Measurements from ENCODE around the gene ZNRF3. TPM values are rescaled to one million over a fixed set of nuclear protein-coding genes. Genes with fewer than 3 reads are reported as not detected.

ZNRF3 gene
- total RNA-seq, 1 experiment from 2014 or later, result 8.1 TPM

DNA sequence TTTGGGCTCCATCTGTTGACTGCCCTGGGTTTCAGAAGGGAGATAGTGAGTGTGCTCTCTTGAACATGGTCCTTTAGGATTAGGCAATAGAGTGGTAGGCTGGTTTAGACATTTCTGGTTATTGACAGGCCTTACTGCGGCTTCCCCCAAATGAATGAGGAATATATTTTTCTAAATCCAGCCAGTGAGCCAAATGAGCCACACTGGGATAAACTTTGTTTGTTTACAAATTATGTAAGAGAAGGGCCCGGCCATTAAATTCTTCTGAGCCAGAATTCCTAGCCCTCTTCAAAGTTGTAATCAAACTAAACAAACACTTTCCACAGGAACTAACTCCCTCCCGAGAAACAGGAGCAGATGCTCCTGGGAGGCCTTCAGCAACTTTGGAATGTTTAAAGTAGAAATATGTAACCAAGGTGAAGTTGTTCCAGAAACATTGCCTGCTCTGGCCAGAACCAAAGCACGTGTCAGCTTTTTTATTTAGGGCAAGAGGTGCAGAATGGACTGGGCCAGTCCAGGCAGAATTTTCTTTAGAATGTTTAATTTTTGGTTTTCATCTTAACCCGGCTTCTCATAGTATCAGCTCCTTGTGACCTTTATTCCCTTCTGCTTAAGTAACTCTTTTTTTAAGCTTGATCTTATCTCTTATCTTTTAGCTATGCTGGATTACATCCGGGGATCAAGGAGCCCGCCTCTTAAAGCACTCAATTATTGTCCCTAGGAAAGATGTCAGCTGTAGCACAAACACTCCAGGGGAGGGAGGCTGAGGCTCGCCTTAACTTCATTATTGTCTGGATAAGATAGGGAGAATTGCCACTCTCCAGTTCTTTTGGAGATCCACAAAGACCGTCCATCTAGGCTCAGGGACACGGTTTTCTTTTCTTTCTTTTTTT lies 28.7 kb downstream of the ZNRF3 start:
- H3K79me2 ChIP-seq (ENCODE audit: low read length), result peaks cover 14% of the 10 kb centered on the region
- no peak overlapping the region for H3K27ac ChIP-seq (ENCODE audit: low read length)
- ChIA-PET CTCF (no interaction called here), POLR2A (ENCODE audit: unreplicated experiment) (no interaction called here)
- no peak overlapping the region for H3K4me2 ChIP-seq (ENCODE audit: low read length)
- H3K36me3 ChIP-seq (ENCODE audit: low read depth, low read length), result no peaks in the 10 kb centered on the region
- peaks cover 9% of the 10 kb centered on the region for H3K4me1 ChIP-seq (ENCODE audit: insufficient read depth, low read length)
- no TSS peak for BruUV-seq (replicated peaks)
- H3K4me3 ChIP-seq (ENCODE audit: low read length), result no peak overlapping the region
- H4K20me1 ChIP-seq (ENCODE audit: low read length), result 0 out of 2 replicates have a peak, but pooled peaks cover 7% of the 10 kb centered on the region
- intact Hi-C loops (cut with micrococcal nuclease), result no loop called here
- no peak overlapping the region for H3K9ac ChIP-seq (ENCODE audit: low read length)
- H3K9me2 ChIP-seq (replicated peaks; ENCODE audit: low read length), result no peaks in the 10 kb centered on the region
- ATAC-seq (peak; percentile 70), DNase-seq (peak; percentile 6)
- no peaks in the 10 kb centered on the region for H3K9me3 ChIP-seq (ENCODE audit: low read length)
- no peaks in the 10 kb centered on the region for H3K27me3 ChIP-seq (ENCODE audit: low read length)
- H3F3A ChIP-seq (ENCODE audit: low read length, unreplicated experiment), result no peaks in the 10 kb centered on the region
- TF ChIP-seq CTCF (conservative IDR thresholded peaks at IDR 0.05; ENCODE audit: low read depth, low read length) (no peak), EZH2 (IDR thresholded peaks at IDR 0.05; ENCODE audit: low read length, unreplicated experiment) (no peak), EZH2phosphoT487 (IDR thresholded peaks at IDR 0.05; ENCODE audit: borderline replicate concordance, low read length) (no peak)
- H2AFZ ChIP-seq (ENCODE audit: low read length), result no peak overlapping the region

GRCh38 chr22:28914201-28914600 lies 30.8 kb downstream of the ZNRF3 start:
- ChIA-PET CTCF (no interaction called here), POLR2A (ENCODE audit: unreplicated experiment) (interaction anchor here (0.6 kb wide), 1 partner anchor 30 kb away, joined by 6 read pairs; no protein-coding TSS in a partner anchor)
- H3K9me2 ChIP-seq (replicated peaks; ENCODE audit: low read length), result no peaks in the 10 kb centered on the region
- H3K4me1 ChIP-seq (ENCODE audit: insufficient read depth, low read length), result peaks cover 9% of the 10 kb centered on the region
- no peak overlapping the region for H3K27ac ChIP-seq (ENCODE audit: low read length)
- H3K27me3 ChIP-seq (ENCODE audit: low read length), result no peaks in the 10 kb centered on the region
- H3K9me3 ChIP-seq (ENCODE audit: low read length), result no peaks in the 10 kb centered on the region
- no peaks in the 10 kb centered on the region for H3K36me3 ChIP-seq (ENCODE audit: low read depth, low read length)
- no peak overlapping the region for H3K9ac ChIP-seq (ENCODE audit: low read length)
- no TSS peak for BruUV-seq (replicated peaks)
- TF ChIP-seq CTCF (conservative IDR thresholded peaks at IDR 0.05; ENCODE audit: low read depth, low read length), result no peak
- no peak for TF ChIP-seq EZH2 (IDR thresholded peaks at IDR 0.05; ENCODE audit: low read length, unreplicated experiment)
- TF ChIP-seq EZH2phosphoT487 (IDR thresholded peaks at IDR 0.05; ENCODE audit: borderline replicate concordance, low read length), result no peak
- H4K20me1 ChIP-seq (ENCODE audit: low read length), result no peaks in the 10 kb centered on the region
- intact Hi-C loops (cut with micrococcal nuclease), result no loop called here
- peaks cover 14% of the 10 kb centered on the region for H3K79me2 ChIP-seq (ENCODE audit: low read length)
- H3F3A ChIP-seq (ENCODE audit: low read length, unreplicated experiment), result no peaks in the 10 kb centered on the region
- no peak overlapping the region for H3K4me3 ChIP-seq (ENCODE audit: low read length)
- peak; percentile 45 for ATAC-seq
- DNase-seq, result peak; percentile 4
- H3K4me2 ChIP-seq (ENCODE audit: low read length), result no peak overlapping the region
- no peak overlapping the region for H2AFZ ChIP-seq (ENCODE audit: low read length)

DNA sequence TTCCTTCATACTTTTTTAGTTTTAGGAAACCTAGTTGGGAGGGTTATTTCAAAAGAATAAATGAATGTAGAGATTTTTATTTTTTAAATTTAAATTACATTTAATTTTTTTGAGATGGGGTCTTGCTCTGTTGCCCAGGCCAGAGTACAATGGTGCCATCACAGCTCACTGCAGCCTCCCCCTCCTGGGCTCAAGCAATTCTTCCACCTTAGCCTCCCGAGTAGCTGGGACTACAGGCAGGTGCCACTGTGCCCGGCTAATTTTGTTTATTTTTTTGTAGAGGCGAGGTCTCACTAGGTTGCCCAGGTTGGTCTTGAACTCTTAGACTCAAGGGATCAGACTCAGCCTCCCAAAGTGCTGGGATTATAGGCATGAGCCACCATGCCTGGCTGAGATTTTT lies 32.6 kb downstream of the ZNRF3 start:
- no TSS peak for BruUV-seq (replicated peaks)
- Histone ChIP-seq H3K9me2 (replicated peaks; ENCODE audit: low read length) (no peaks in the 10 kb centered on the region), H3K79me2 (ENCODE audit: low read length) (peaks cover 14% of the 10 kb centered on the region)

More for the DNA sequence above, 32.6 kb downstream of the ZNRF3 start:
- no peak overlapping the region for H3K4me3 ChIP-seq (ENCODE audit: low read length)
- H3K4me2 ChIP-seq (ENCODE audit: low read length), result no peak overlapping the region
- no peaks in the 10 kb centered on the region for H4K20me1 ChIP-seq (ENCODE audit: low read length)
- TF ChIP-seq CTCF (conservative IDR thresholded peaks at IDR 0.05; ENCODE audit: low read depth, low read length), result no peak
- H3K4me1 ChIP-seq (ENCODE audit: insufficient read depth, low read length), result peaks cover 9% of the 10 kb centered on the region
- ATAC-seq (no peak), DNase-seq (no peak)
- no peaks in the 10 kb centered on the region for H3K27me3 ChIP-seq (ENCODE audit: low read length)
- CTCF ChIA-PET, result no interaction called here
- H3K36me3 ChIP-seq (ENCODE audit: low read depth, low read length), result no peaks in the 10 kb centered on the region
- H2AFZ ChIP-seq (ENCODE audit: low read length), result no peak overlapping the region
- H3K9me3 ChIP-seq (ENCODE audit: low read length), result no peaks in the 10 kb centered on the region
- POLR2A ChIA-PET (ENCODE audit: unreplicated experiment), result no interaction called here
- no peak overlapping the region for H3K9ac ChIP-seq (ENCODE audit: low read length)
- no peak overlapping the region for H3K27ac ChIP-seq (ENCODE audit: low read length)
- H3F3A ChIP-seq (ENCODE audit: low read length, unreplicated experiment), result no peaks in the 10 kb centered on the region
- intact Hi-C loops (cut with micrococcal nuclease), result no loop called here
